ENCODE results near the gene FGF4.
"Not testable (repeated sequence)": the region's sequence is repeated elsewhere in the genome, so short reads cannot be mapped to it uniquely, and the experiment has no call there.

The FGF4 gene

GRCh38 chr11:69765498-69765995 lies 9.6 kb downstream of the FGF4 start:
- TF ChIP-seq CTCF (IDR thresholded peaks at IDR 0.05; ENCODE audit: low read depth, low read length, missing control alignments): no peak
- no peak overlapping the region for H3K4me3 ChIP-seq (ENCODE audit: low read depth, low read length)
- no peak overlapping the region for H3K27ac ChIP-seq
- in situ Hi-C loops (cut with HindIII; ENCODE audit: low pct_ligation_motif_present, low sequenced_read_pairs): no loop called here
- H3K36me3 ChIP-seq (replicated peaks): no peaks in the 10 kb centered on the region
- H3K27me3 ChIP-seq (replicated peaks): peaks cover 8% of the 10 kb centered on the region
- DNase-seq: no peak

- H3K27me3 ChIP-seq (replicated peaks); H3K4me3 ChIP-seq (ENCODE audit: low read depth, low read length); H3K36me3 ChIP-seq (replicated peaks); H3K27ac ChIP-seq; in situ Hi-C loops (cut with HindIII; ENCODE audit: low pct_ligation_motif_present, low sequenced_read_pairs); DNase-seq: not testable (repeated sequence)
Measured at GRCh38 chr11:69764918-69765317, 10.2 kb downstream of the FGF4 start.

- TF ChIP-seq CTCF (IDR thresholded peaks at IDR 0.05; ENCODE audit: low read depth, low read length, missing control alignments): no peak
- DNase-seq: no peak
- Histone ChIP-seq H3K4me3 (ENCODE audit: low read depth, low read length) (no peak overlapping the region), H3K27ac (no peak overlapping the region), H3K27me3 (replicated peaks) (no peaks in the 10 kb centered on the region), H3K36me3 (replicated peaks) (no peaks in the 10 kb centered on the region)
- in situ Hi-C loops (cut with HindIII; ENCODE audit: low pct_ligation_motif_present, low sequenced_read_pairs): no loop called here
Measured at GRCh38 chr11:69760319-69760718, 14.8 kb downstream of the FGF4 start.

GRCh38 chr11:69752890-69753289 lies 22.3 kb downstream of the FGF4 start:
- in situ Hi-C loops (cut with HindIII; ENCODE audit: low pct_ligation_motif_present, low sequenced_read_pairs): no loop called here
- TF ChIP-seq CTCF (IDR thresholded peaks at IDR 0.05; ENCODE audit: low read depth, low read length, missing control alignments): no peak
- H3K4me3 ChIP-seq (ENCODE audit: low read depth, low read length): no peak overlapping the region
- no peaks in the 10 kb centered on the region for H3K27me3 ChIP-seq (replicated peaks)
- H3K27ac ChIP-seq: no peak overlapping the region
- no peak for DNase-seq
- H3K36me3 ChIP-seq (replicated peaks): no peaks in the 10 kb centered on the region

- Histone ChIP-seq H3K27ac (no peak overlapping the region), H3K27me3 (replicated peaks) (no peaks in the 10 kb centered on the region), H3K4me3 (ENCODE audit: low read depth, low read length) (no peak overlapping the region), H3K36me3 (replicated peaks) (no peaks in the 10 kb centered on the region)
- in situ Hi-C loops (cut with HindIII; ENCODE audit: low pct_ligation_motif_present, low sequenced_read_pairs): no loop called here
- no peak for DNase-seq
- no peak for TF ChIP-seq CTCF (IDR thresholded peaks at IDR 0.05; ENCODE audit: low read depth, low read length, missing control alignments)
Measured at GRCh38 chr11:69750875-69751597, 24.1 kb downstream of the FGF4 start.

- no peak for TF ChIP-seq CTCF (IDR thresholded peaks at IDR 0.05; ENCODE audit: low read depth, low read length, missing control alignments)
- Histone ChIP-seq H3K4me3 (ENCODE audit: low read depth, low read length) (no peak overlapping the region), H3K27ac (no peak overlapping the region), H3K36me3 (replicated peaks) (no peaks in the 10 kb centered on the region), H3K27me3 (replicated peaks) (no peaks in the 10 kb centered on the region)
- in situ Hi-C loops (cut with HindIII; ENCODE audit: low pct_ligation_motif_present, low sequenced_read_pairs): no loop called here
- DNase-seq: no peak
Measured at GRCh38 chr11:69750108-69750850, 24.9 kb downstream of the FGF4 start.

All from brain microvascular endothelial cell (primary cell).